GM12878 (cell line): Measurements from ENCODE around the gene ATP12A. TPM values are rescaled to one million over a fixed set of nuclear protein-coding genes. Genes with fewer than 3 reads are reported as not detected.

Experiments
- ATAC-seq: fragments of 200-7000 bp; cut with Tn5 transposase; 3 replicates; pipeline ENCODE4 v1.9.1; 2020; ENCODE audit warnings: mild to moderate bottlenecking, moderate library complexity
- BruUV-seq: library from RNA; stranded (reverse); fragments of 400-500 nt; replicated peaks from 2 replicates; lab custom pipeline; 2021; lab: Mats Ljungman, UMichigan
- CTCF ChIA-PET: fragments of 300-600 bp; sonication (Branson Sonifier 250); formaldehyde crosslinking; extraction: SDS; loops from one replicate; lab custom pipeline; 2021; ENCODE audit warnings: inconsistent platforms; lab: Yijun Ruan, JAX
- POLR2A ChIA-PET: fragments of 350-600 bp; formaldehyde crosslinking; extraction: SDS; loops from one replicate; lab custom pipeline; 2021; ENCODE audit warnings: inconsistent platforms; lab: Charles Lee
- RAD21 ChIA-PET: fragments of 300-600 bp; sonication (Branson Sonifier 250); formaldehyde crosslinking; loops from one replicate; lab custom pipeline; 2023; ENCODE audit warnings: antibody characterized with exemption; ENCODE audit not compliant: unreplicated experiment; lab: Charles Lee
- SMC1A ChIA-PET: fragments of 300-600 bp; sonication (Branson Sonifier 250); formaldehyde crosslinking; loops from one replicate; lab custom pipeline; 2023; ENCODE audit not compliant: unreplicated experiment, uncharacterized antibody; lab: Charles Lee
- DNase-seq: peaks from one replicate; pipeline ENCODE4 v3.0.0-alpha.2; 2011; ENCODE audit warnings: low read depth, low spot score
- FAIRE-seq: peaks from 3 replicates; lab custom pipeline; 2011; peaks lifted over from hg19 to GRCh38; lab: Jason Lieb, UNC
- H2AFZ ChIP-seq: 2 replicates; pipeline ENCODE4 v1.6.0; 2011; ENCODE audit warnings: low read depth, low read length, control low read depth; ENCODE audit not compliant: control insufficient read depth
- H3K27ac ChIP-seq: 2 replicates; pipeline ENCODE4 v1.5.1; 2011; ENCODE audit warnings: control low read depth; ENCODE audit not compliant: control insufficient read depth, insufficient read depth
- H3K27me3 ChIP-seq, 2 experiments: replicated peaks in 1 of 2; 2 replicates each; pipeline versions ENCODE4 v1.6.0 to v1.6.1; 2011; ENCODE audit warnings: low read length in 1 of 2; ENCODE audit not compliant: control insufficient read depth in 2 of 2, insufficient read depth in 2 of 2
- H3K36me3 ChIP-seq, 2 experiments: 2 replicates each; pipeline ENCODE4 v1.5.1; 2011; ENCODE audit warnings: low read length in 1 of 2; ENCODE audit not compliant: control insufficient read depth in 2 of 2, insufficient read depth in 2 of 2
- H3K4me1 ChIP-seq: 2 replicates; pipeline ENCODE4 v1.6.1; 2011; ENCODE audit warnings: mild to moderate bottlenecking, low read length, moderate library complexity, mixed read lengths; ENCODE audit not compliant: control insufficient read depth, insufficient read depth
- H3K4me2 ChIP-seq: 2 replicates; pipeline ENCODE4 v1.6.0; 2011; ENCODE audit warnings: control low read depth; ENCODE audit not compliant: control insufficient read depth, insufficient read depth
- H3K4me3 ChIP-seq: fragments of 200-600 bp; sonication (generic); 2 replicates; pipeline ENCODE4 v1.5.1; 2016
- H3K79me2 ChIP-seq: 2 replicates; pipeline ENCODE4 v1.6.0; 2011; ENCODE audit warnings: low read length; ENCODE audit not compliant: control insufficient read depth, insufficient read depth
- H3K9ac ChIP-seq: 2 replicates; pipeline ENCODE4 v1.8.0; 2011; ENCODE audit warnings: low read length, control low read depth, mixed read lengths; ENCODE audit not compliant: control insufficient read depth, insufficient read depth
- H3K9me3 ChIP-seq: replicated peaks from 3 replicates; pipeline ENCODE4 v1.5.1; 2011; ENCODE audit warnings: mild to moderate bottlenecking, low read length; ENCODE audit not compliant: control insufficient read depth, insufficient read depth
- H4K20me1 ChIP-seq: 2 replicates; pipeline ENCODE4 v1.6.0; 2011; ENCODE audit not compliant: control insufficient read depth, insufficient read depth
- BCL11A ChIP-seq: IDR thresholded peaks from 2 replicates; pipeline ENCODE4 v1.6.1; 2011; ENCODE audit warnings: low read depth, low read length
- CBX5 ChIP-seq: sonication (generic); IDR thresholded peaks from 2 replicates; pipeline ENCODE4 v1.6.1; 2016; ENCODE audit warnings: low read depth, moderate library complexity, mild to moderate bottlenecking, inconsistent platforms
- EED ChIP-seq: sonication (generic); IDR thresholded peaks from 2 replicates; pipeline ENCODE4 v1.6.1; 2016; ENCODE audit warnings: antibody characterized with exemption, low read depth
- GABPA ChIP-seq: IDR thresholded peaks from 2 replicates; pipeline ENCODE4 v1.6.1; 2014; ENCODE audit warnings: antibody characterized with exemption, low read depth, mild to moderate bottlenecking, inconsistent platforms
- KAT2A ChIP-seq: conservative IDR thresholded peaks from 2 replicates; pipeline ENCODE4 v1.6.1; 2011; ENCODE audit warnings: low read depth, low read length; ENCODE audit not compliant: control insufficient read depth
- KDM1A ChIP-seq: fragments of 200-600 bp; sonication (generic); IDR thresholded peaks from 2 replicates; pipeline ENCODE4 v1.6.1; 2016; ENCODE audit warnings: borderline replicate concordance
- LARP7 ChIP-seq: fragments of 450-650 bp; IDR thresholded peaks from 2 replicates; pipeline ENCODE4 v1.6.1; 2017; ENCODE audit warnings: mild to moderate bottlenecking
- SMC3 ChIP-seq: IDR thresholded peaks from 2 replicates; pipeline ENCODE4 v1.6.1; 2011; ENCODE audit warnings: low read length, improper control_type of control experiment, borderline replicate concordance
- SREBF2 ChIP-seq: IDR thresholded peaks from 2 replicates; pipeline ENCODE4 v1.6.1; 2012; ENCODE audit warnings: mild to moderate bottlenecking, low read length
- WGBS: methylation state at CpG from one replicate; pipeline ENCODE4 v1.1.6; 2016; ENCODE audit warnings: low lambda C conversion rate; ENCODE audit not compliant: insufficient replicate concordance, insufficient coverage; ENCODE audit errors: missing lambda C conversion rate; 5-methylcytosine and 5-hydroxymethylcytosine counted together
- in situ Hi-C: fragments of 300-500 bp; cut with MboI; formaldehyde crosslinking; loops from 9 replicates; pipeline ENCODE4 v1.14.3; 2018; ENCODE audit warnings: mixed read lengths
- intact Hi-C: fragments of 100-400 bp; cut with micrococcal nuclease; formaldehyde crosslinking; loops from one replicate; pipeline ENCODE4 v1.14.2; 2022; ENCODE audit not compliant: unreplicated experiment
- polyA plus RNA-seq, 11 experiments: library from polyadenylated mRNA; depleted of rRNA in 4 of 11; unstranded in 6 of 11; stranded (reverse) in 5 of 11; fragments of >200 nt; fragmentation: Nextera tagmentation in 4 of 11; fragmentation: Illumina TruSeq in 1 of 11; extraction: Ambion mirVana in 4 of 11; extraction: Trizol in 1 of 11; gene quantifications; 1 replicate in 1 of 11; 2 replicates in 10 of 11; pipeline versions ENCODE4 v1.2.1 to v1.2.3, GENCODE V29; 2011 to 2016; ENCODE audit warnings: inconsistent platforms in 2 of 11, missing spikeins in 2 of 11, low read depth in 1 of 11
- total RNA-seq, 4 experiments: library from RNA; depleted of rRNA in 3 of 4; stranded (reverse); fragments of >200 nt in 3 of 4; fragmentation: Illumina TruSeq in 1 of 4; extraction: Trizol in 1 of 4; gene quantifications; 2 replicates each; pipeline versions ENCODE4 v1.2.1 to v1.2.3, GENCODE V29; 2013 to 2021
- TF ChIP-seq, protein P1 (sequence below): IDR thresholded peaks from 2 replicates; pipeline ENCODE4 v1.6.1; 2012; ENCODE audit warnings: improper control_type of control experiment, low read depth, low read length; ENCODE audit not compliant: insufficient replicate concordance
- TF ChIP-seq, protein P2 (sequence below): fragments of 150-350 bp; IDR thresholded peaks from 2 replicates; pipeline ENCODE4 v1.6.1; 2014; ENCODE audit warnings: mild to moderate bottlenecking, low read depth, low read length
- TF ChIP-seq, protein P3 (sequence below): IDR thresholded peaks from 2 replicates; pipeline ENCODE4 v1.6.1; 2011; ENCODE audit warnings: low read depth, low read length, improper control_type of control experiment, borderline replicate concordance

ATP12A gene
- total and polyA plus RNA-seq, 10 of the 15 experiments (the other 5 are each of a cell fraction or from before 2014, with no cell fraction given): 0.02 to 0.08 (median 0.04) TPM; not detected in 6

DNA sequence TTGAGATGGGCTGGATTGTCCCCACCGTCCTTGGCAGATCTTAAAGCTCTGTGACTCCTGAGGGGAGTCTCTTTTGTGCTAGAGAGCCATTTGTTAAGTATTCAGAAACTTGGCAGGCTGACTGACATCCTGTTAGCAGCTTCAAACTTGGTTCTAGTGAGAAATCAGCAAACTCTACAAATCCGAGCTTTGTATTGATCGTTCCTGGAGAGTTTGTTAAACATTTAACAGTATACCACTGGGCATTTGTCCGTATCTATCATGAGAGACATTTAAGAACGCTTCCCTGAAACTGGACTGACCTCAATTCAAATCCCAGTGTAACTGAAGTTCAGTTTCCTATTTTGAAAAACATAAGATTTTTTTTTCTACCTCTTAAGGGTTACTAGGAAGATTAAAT, 3.1 kb downstream of the ATP12A start:
- BruUV-seq: no TSS peak
- no peak overlapping the region for H3K27ac ChIP-seq
- TF ChIP-seq, protein P1, sequence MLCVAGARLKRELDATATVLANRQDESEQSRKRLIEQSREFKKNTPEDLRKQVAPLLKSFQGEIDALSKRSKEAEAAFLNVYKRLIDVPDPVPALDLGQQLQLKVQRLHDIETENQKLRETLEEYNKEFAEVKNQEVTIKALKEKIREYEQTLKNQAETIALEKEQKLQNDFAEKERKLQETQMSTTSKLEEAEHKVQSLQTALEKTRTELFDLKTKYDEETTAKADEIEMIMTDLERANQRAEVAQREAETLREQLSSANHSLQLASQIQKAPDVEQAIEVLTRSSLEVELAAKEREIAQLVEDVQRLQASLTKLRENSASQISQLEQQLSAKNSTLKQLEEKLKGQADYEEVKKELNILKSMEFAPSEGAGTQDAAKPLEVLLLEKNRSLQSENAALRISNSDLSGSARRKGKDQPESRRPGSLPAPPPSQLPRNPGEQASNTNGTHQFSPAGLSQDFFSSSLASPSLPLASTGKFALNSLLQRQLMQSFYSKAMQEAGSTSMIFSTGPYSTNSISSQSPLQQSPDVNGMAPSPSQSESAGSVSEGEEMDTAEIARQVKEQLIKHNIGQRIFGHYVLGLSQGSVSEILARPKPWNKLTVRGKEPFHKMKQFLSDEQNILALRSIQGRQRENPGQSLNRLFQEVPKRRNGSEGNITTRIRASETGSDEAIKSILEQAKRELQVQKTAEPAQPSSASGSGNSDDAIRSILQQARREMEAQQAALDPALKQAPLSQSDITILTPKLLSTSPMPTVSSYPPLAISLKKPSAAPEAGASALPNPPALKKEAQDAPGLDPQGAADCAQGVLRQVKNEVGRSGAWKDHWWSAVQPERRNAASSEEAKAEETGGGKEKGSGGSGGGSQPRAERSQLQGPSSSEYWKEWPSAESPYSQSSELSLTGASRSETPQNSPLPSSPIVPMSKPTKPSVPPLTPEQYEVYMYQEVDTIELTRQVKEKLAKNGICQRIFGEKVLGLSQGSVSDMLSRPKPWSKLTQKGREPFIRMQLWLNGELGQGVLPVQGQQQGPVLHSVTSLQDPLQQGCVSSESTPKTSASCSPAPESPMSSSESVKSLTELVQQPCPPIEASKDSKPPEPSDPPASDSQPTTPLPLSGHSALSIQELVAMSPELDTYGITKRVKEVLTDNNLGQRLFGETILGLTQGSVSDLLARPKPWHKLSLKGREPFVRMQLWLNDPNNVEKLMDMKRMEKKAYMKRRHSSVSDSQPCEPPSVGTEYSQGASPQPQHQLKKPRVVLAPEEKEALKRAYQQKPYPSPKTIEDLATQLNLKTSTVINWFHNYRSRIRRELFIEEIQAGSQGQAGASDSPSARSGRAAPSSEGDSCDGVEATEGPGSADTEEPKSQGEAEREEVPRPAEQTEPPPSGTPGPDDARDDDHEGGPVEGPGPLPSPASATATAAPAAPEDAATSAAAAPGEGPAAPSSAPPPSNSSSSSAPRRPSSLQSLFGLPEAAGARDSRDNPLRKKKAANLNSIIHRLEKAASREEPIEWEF: no peak
- TF ChIP-seq SMC3: no peak
- TF ChIP-seq GABPA: no peak
- TF ChIP-seq, protein P2, sequence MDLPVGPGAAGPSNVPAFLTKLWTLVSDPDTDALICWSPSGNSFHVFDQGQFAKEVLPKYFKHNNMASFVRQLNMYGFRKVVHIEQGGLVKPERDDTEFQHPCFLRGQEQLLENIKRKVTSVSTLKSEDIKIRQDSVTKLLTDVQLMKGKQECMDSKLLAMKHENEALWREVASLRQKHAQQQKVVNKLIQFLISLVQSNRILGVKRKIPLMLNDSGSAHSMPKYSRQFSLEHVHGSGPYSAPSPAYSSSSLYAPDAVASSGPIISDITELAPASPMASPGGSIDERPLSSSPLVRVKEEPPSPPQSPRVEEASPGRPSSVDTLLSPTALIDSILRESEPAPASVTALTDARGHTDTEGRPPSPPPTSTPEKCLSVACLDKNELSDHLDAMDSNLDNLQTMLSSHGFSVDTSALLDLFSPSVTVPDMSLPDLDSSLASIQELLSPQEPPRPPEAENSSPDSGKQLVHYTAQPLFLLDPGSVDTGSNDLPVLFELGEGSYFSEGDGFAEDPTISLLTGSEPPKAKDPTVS: no peak
- TF ChIP-seq SREBF2: no peak
- TF ChIP-seq EED: no peak
- TF ChIP-seq KDM1A: no peak
- no peak for TF ChIP-seq BCL11A
- TF ChIP-seq KAT2A: no peak
- TF ChIP-seq, protein P3, sequence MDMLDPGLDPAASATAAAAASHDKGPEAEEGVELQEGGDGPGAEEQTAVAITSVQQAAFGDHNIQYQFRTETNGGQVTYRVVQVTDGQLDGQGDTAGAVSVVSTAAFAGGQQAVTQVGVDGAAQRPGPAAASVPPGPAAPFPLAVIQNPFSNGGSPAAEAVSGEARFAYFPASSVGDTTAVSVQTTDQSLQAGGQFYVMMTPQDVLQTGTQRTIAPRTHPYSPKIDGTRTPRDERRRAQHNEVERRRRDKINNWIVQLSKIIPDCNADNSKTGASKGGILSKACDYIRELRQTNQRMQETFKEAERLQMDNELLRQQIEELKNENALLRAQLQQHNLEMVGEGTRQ: no peak
- TF ChIP-seq LARP7: no peak
- TF ChIP-seq CBX5: no peak
- TF ChIP-seq, all 136 proteins: peak for 0
- WGBS: 50% methylated on average over 5 of the region's 5 CpGs
- Histone ChIP-seq H3K27me3 (peaks cover 3 to 4% of the 10 kb centered on the region in 2 experiments; a peak in 3 of 4 replicates), H2AFZ (no peak overlapping the region), H3K9ac (no peak overlapping the region), H3K79me2 (no peaks in the 10 kb centered on the region), H3K4me2 (0 out of 2 replicates have a peak overlapping the region, but pooled peaks have one; percentile 47), H4K20me1 (no peaks in the 10 kb centered on the region), H3K36me3 (no peaks in the 10 kb centered on the region), H3K4me3 (no peak overlapping the region), H3K4me1 (peaks cover 23% of the 10 kb centered on the region), H3K9me3 (no peaks in the 10 kb centered on the region)
- in situ Hi-C loops (no loop called here), intact Hi-C loops (loop anchor here (2.0 kb wide), 1 partner anchor 77 kb away; no protein-coding TSS in a partner anchor)
- ChIA-PET RAD21 (interaction anchor here (1.1 to 1.4 kb wide), 3 partner anchors 11 to 78 kb away, joined by 3 to 5 read pairs (median 4); no protein-coding TSS in a partner anchor), SMC1A (interaction anchor here (0.5 to 1.6 kb wide), 6 partner anchors 9 to 101 kb away, joined by 3 to 4 read pairs (median 4); no protein-coding TSS in a partner anchor), POLR2A (interaction anchor here (0.5 kb wide), 1 partner anchor 10 kb away, joined by 5 read pairs; no protein-coding TSS in a partner anchor), CTCF (interaction anchor here (0.7 to 2.4 kb wide), 17 partner anchors 9 to 354 kb away, joined by 3 to 13 read pairs (median 4); no protein-coding TSS in a partner anchor)
- DNase-seq (no peak), FAIRE-seq (no peak), ATAC-seq (no peak)
